Measurements from ENCODE around the gene MSX2.

GRCh38 chr5:174726916-174727793 is 2.8 kb downstream of the MSX2 start:
- TF ChIP-seq MAX (IDR thresholded peaks at IDR 0.05; ENCODE audit: low read depth, low read length) = no peak
- no peak for TF ChIP-seq POLR2A (IDR thresholded peaks at IDR 0.05; ENCODE audit: extremely low read depth, insufficient read length)
- no peak for TF ChIP-seq CTCF (IDR thresholded peaks at IDR 0.05; ENCODE audit: low read depth, low read length)

All from NB4 (cell line).